ENCODE data around the gene PRG2. TPM values are rescaled to one million over a fixed set of nuclear protein-coding genes. Genes with fewer than 3 reads are reported as not detected.

The PRG2 gene
- polyA plus RNA-seq, 3 donors = 1.1 TPM; not detected in 2

DNA sequence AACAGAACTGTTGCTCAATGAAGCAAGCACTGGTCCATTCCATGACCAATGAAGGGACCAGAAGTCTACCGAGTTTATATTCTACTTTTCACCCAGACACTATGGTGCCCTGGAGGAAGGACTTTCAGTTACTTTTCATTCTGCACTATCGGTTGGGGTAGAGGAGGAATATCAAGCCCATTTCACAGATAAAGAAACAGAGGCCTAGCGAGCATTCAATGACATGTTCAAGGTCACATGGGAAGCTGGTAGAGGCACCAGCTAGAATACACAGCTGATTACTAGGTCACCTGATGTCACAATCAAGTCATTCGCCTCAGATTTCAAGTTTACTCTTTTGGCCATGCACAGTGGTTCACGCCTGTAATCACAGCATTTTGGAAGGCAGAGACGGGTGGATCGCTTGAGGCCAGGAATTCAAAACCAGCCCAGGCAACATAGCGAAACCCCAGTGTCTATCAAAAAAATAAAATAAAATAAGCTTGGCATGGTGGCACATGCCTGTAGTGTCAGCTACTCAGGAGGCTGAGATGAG, 17.6 kb upstream of the PRG2 start:
- peaks cover 0 to 8% of the 10 kb centered on the region in 2 donors for H3K9me3 ChIP-seq (replicated peaks in 1 of 2; ENCODE audit: control insufficient read depth in 1 of 2, insufficient read depth in 1 of 2, low read length in 2 of 2)
- Mint-ChIP-seq H3K27me3 (ENCODE audit: low read depth in 3 of 3) (peaks cover 0 to 3% (median 2%) of the 10 kb centered on the region in 3 donors), H3K27ac (peak overlapping the region in 3 of 7 donors; percentile 5 to 77 (median 21)), H3K36me3 (peaks cover 69 to 74% of the 10 kb centered on the region in 2 donors), H3K9me3 (peaks cover 4 to 11% (median 8%) of the 10 kb centered on the region in 7 donors), H3K4me3 (no peak overlapping the region), H3K4me1 (peaks cover 34% of the 10 kb centered on the region)
- no peaks in the 10 kb centered on the region for H3K27me3 ChIP-seq (ENCODE audit: control insufficient read depth in 2 of 2, insufficient read depth in 2 of 2, low read length in 2 of 2)
- intact Hi-C loops (cut with micrococcal nuclease) = no loop called here
- no peak overlapping the region for H3K4me3 ChIP-seq (replicated peaks in 1 of 3; ENCODE audit: low read depth in 2 of 3, low read length in 3 of 3)
- peaks cover 12% of the 10 kb centered on the region for H3K79me2 ChIP-seq (ENCODE audit: insufficient read depth, low read length)
- peaks cover 61 to 73% of the 10 kb centered on the region in 2 donors for H3K36me3 ChIP-seq (replicated peaks in 1 of 2; ENCODE audit: control insufficient read depth in 1 of 2, insufficient read depth in 2 of 2, low read length in 2 of 2)
- H3K27ac ChIP-seq (ENCODE audit: low read depth in 1 of 2, low read length in 2 of 2) = peak overlapping the region in 1 of 2 donors; percentile 63
- TF ChIP-seq CTCF (IDR thresholded peaks at IDR 0.05) = no peak
- peaks cover 64% of the 10 kb centered on the region for H4K20me1 ChIP-seq (ENCODE audit: insufficient read depth, low read length)
- no peak overlapping the region for H2AFZ ChIP-seq (ENCODE audit: insufficient read depth, low read depth, low read length, poor library complexity, severe bottlenecking)
- H3K9ac ChIP-seq (ENCODE audit: insufficient read depth, low read length, poor library complexity, severe bottlenecking) = no peak overlapping the region
- 94% methylated on average over 5 of the region's 8 CpGs for WGBS (ENCODE audit: insufficient coverage)
- no peak for DNase-seq
- H3K4me2 ChIP-seq (replicated peaks; ENCODE audit: extremely low read depth, low read length, poor library complexity, severe bottlenecking) = no peak overlapping the region
- peaks cover 25 to 26% of the 10 kb centered on the region in 2 donors for H3K4me1 ChIP-seq (ENCODE audit: control insufficient read depth in 1 of 2, insufficient read depth in 2 of 2, low read length in 2 of 2)

- Histone ChIP-seq H3K27me3 (ENCODE audit: control insufficient read depth in 2 of 2, insufficient read depth in 2 of 2, low read length in 2 of 2) (no peaks in the 10 kb centered on the region), H4K20me1 (ENCODE audit: insufficient read depth, low read length) (peaks cover 61% of the 10 kb centered on the region), H3K9me3 (replicated peaks in 1 of 2; ENCODE audit: control insufficient read depth in 1 of 2, insufficient read depth in 1 of 2, low read length in 2 of 2) (peaks cover 0 to 9% of the 10 kb centered on the region in 2 donors), H3K9ac (ENCODE audit: insufficient read depth, low read length, poor library complexity, severe bottlenecking) (no peak overlapping the region), H3K4me3 (replicated peaks in 1 of 3; ENCODE audit: low read depth in 2 of 3, low read length in 3 of 3) (peak overlapping the region in 1 of 3 experiments; percentile 2), H3K4me1 (ENCODE audit: control insufficient read depth in 1 of 2, insufficient read depth in 2 of 2, low read length in 2 of 2) (peaks cover 25 to 26% of the 10 kb centered on the region in 2 donors), H3K79me2 (ENCODE audit: insufficient read depth, low read length) (peaks cover 12% of the 10 kb centered on the region), H3K27ac (ENCODE audit: low read depth in 1 of 2, low read length in 2 of 2) (peak overlapping the region; percentile 7 to 63), H2AFZ (ENCODE audit: insufficient read depth, low read depth, low read length, poor library complexity, severe bottlenecking) (no peak overlapping the region), H3K4me2 (replicated peaks; ENCODE audit: extremely low read depth, low read length, poor library complexity, severe bottlenecking) (no peak overlapping the region), H3K36me3 (replicated peaks in 1 of 2; ENCODE audit: control insufficient read depth in 1 of 2, insufficient read depth in 2 of 2, low read length in 2 of 2) (peaks cover 54 to 65% of the 10 kb centered on the region in 2 donors)
- peaks cover 64 to 68% of the 10 kb centered on the region in 2 donors for H3K36me3 Mint-ChIP-seq
- no peak overlapping the region for H3K4me3 Mint-ChIP-seq
- H3K4me1 Mint-ChIP-seq = peaks cover 34% of the 10 kb centered on the region
- intact Hi-C loops (cut with micrococcal nuclease) = no loop called here
- peaks cover 0 to 3% (median 2%) of the 10 kb centered on the region in 3 donors for H3K27me3 Mint-ChIP-seq (ENCODE audit: low read depth in 3 of 3)
- DNase-seq = no peak
- H3K9me3 Mint-ChIP-seq = peaks cover 4 to 17% (median 9%) of the 10 kb centered on the region in 7 donors
- no peak for TF ChIP-seq CTCF (IDR thresholded peaks at IDR 0.05)
- H3K27ac Mint-ChIP-seq = peak overlapping the region; percentile 3 to 91 (median 77)
- 88% methylated on average over 8 of the region's 9 CpGs for WGBS (ENCODE audit: insufficient coverage)
Observed at GRCh38 chr11:57407010-57407920, 16.8 kb upstream of the PRG2 start.
